Regular cardiac myocyte (primary cell): ENCODE data around the gene SRM. TPM values are rescaled to one million over a fixed set of nuclear protein-coding genes. Genes with fewer than 3 reads are reported as not detected.

Experiments used
- total RNA-seq: library from RNA; depleted of rRNA; stranded (reverse); fragments of >200 nt; gene quantifications from 2 replicates; pipeline ENCODE4 v1.2.3, GENCODE V29; 2014

SRM gene
- total RNA-seq = 14.4 and 38.0 TPM in 2 replicates

GRCh38 chr1:11059968-11060830 is at the start of gene SRM:
TSS of gene SRM (minus strand) at chr1:11060018. CDS start at chr1:11059943, 75 bp downstream.

GRCh38 chr1:11099310-11100148 is 39.7 kb upstream of the SRM start, which contains the start of gene EXOSC10:
TSS of gene EXOSC10 (minus strand) at chr1:11099869. CDS start at chr1:11099831, 38 bp downstream.

GRCh38 chr1:11046625-11047365 is 13.0 kb downstream of the SRM start, which contains the start of gene MASP2:
TSS of gene MASP2 (minus strand) at chr1:11047239. CDS start at chr1:11047207, 32 bp downstream.

GRCh38 chr1:11012260-11013159 is 47.3 kb downstream of the SRM start, which contains the start of gene TARDBP:
TSS of gene TARDBP (plus strand) at chr1:11012654. CDS start at chr1:11013728, 1,074 bp downstream.

Other genes with a start within 250 kb of the SRM start
- 112 and 119 TPM in 2 replicates for gene TARDBP, start 47.4 kb downstream of the SRM start, total RNA-seq
- 0.19 TPM in 1 of 2 replicates, not detected in the other for gene MASP2, start 12.8 kb downstream of the SRM start, total RNA-seq
- 25.1 and 38.2 TPM in 2 replicates for gene EXOSC10, start 39.9 kb upstream of the SRM start, total RNA-seq
- gene ANGPTL7, start 129.3 kb upstream of the SRM start, total RNA-seq = under 0.01 TPM in 1 of 2 replicates, not detected in the other
- gene MTOR, start 202.5 kb upstream of the SRM start, total RNA-seq = 28.2 and 38.0 TPM in 2 replicates
- gene UBIAD1, start 213.2 kb upstream of the SRM start, total RNA-seq = 5.4 and 8.2 TPM in 2 replicates